Measurements from ENCODE around the gene RYK.
A peak's percentile ranks its signal among the peaks of the same experiment; 100 is the strongest.
"Not testable (repeated sequence)": the region's sequence is repeated elsewhere in the genome, so short reads cannot be mapped to it uniquely, and the experiment has no call there.

RYK gene

GRCh38 chr3:134250717-134251220 lies at the start of gene RYK:
Gene RYK, minus strand, starts transcription at chr3:134250859. Its CDS starts 205 bp downstream, at chr3:134250654.
- DNase-seq (ENCODE audit: low spot score), result peak; percentile 89

- DNase-seq (ENCODE audit: low spot score), result no peak
These were observed 49.2 kb upstream of the RYK start for GRCh38 chr3:134299888-134300206.

- no peak for DNase-seq (ENCODE audit: low spot score)
These were observed 48.7 kb upstream of the RYK start for GRCh38 chr3:134299185-134299887.

- DNase-seq (ENCODE audit: low spot score), result no peak
These were observed 47.6 kb upstream of the RYK start for GRCh38 chr3:134298249-134298648.

- no peak for DNase-seq (ENCODE audit: low spot score)
These were observed 46.0 kb upstream of the RYK start for GRCh38 chr3:134296616-134297015.

- no peak for DNase-seq (ENCODE audit: low spot score)
These were observed 45.3 kb upstream of the RYK start for GRCh38 chr3:134295930-134296329.

GRCh38 chr3:134294302-134295280 lies 43.9 kb upstream of the RYK start:
- DNase-seq (ENCODE audit: low spot score), result no peak

- DNase-seq (ENCODE audit: low spot score), result no peak
These were observed 40.9 kb upstream of the RYK start for GRCh38 chr3:134291319-134292254.

GRCh38 chr3:134287512-134287911 lies 36.9 kb upstream of the RYK start:
- no peak for DNase-seq (ENCODE audit: low spot score)

GRCh38 chr3:134284438-134284837 lies 33.8 kb upstream of the RYK start:
- DNase-seq (ENCODE audit: low spot score), result no peak

GRCh38 chr3:134282659-134283047 lies 32.0 kb upstream of the RYK start:
- no peak for DNase-seq (ENCODE audit: low spot score)

- no peak for DNase-seq (ENCODE audit: low spot score)
These were observed 31.4 kb upstream of the RYK start for GRCh38 chr3:134281912-134282658.

GRCh38 chr3:134279466-134279865 lies 28.8 kb upstream of the RYK start:
- no peak for DNase-seq (ENCODE audit: low spot score)

- DNase-seq (ENCODE audit: low spot score), result no peak
These were observed 26.5 kb upstream of the RYK start for GRCh38 chr3:134277066-134277660.

- DNase-seq (ENCODE audit: low spot score), result no peak
These were observed 25.4 kb upstream of the RYK start for GRCh38 chr3:134276086-134276485.

GRCh38 chr3:134275110-134275509 lies 24.5 kb upstream of the RYK start:
- not testable (repeated sequence) for DNase-seq (ENCODE audit: low spot score)

GRCh38 chr3:134274571-134274970 lies 23.9 kb upstream of the RYK start:
- DNase-seq (ENCODE audit: low spot score), result no peak

GRCh38 chr3:134267996-134268395 lies 17.3 kb upstream of the RYK start:
- no peak for DNase-seq (ENCODE audit: low spot score)

GRCh38 chr3:134260987-134261386 lies 10.3 kb upstream of the RYK start:
- DNase-seq (ENCODE audit: low spot score), result no peak

GRCh38 chr3:134258761-134259347 lies 8.2 kb upstream of the RYK start:
- no peak for DNase-seq (ENCODE audit: low spot score)

Measured in SW480 (cell line).